ENCODE measurements around the gene CPNE4. TPM values are rescaled to one million over a fixed set of nuclear protein-coding genes. Genes with fewer than 3 reads are reported as not detected.

The CPNE4 gene
- total RNA-seq, 1 experiment from 2014 or later = 1.9 TPM

- Histone ChIP-seq H3K14ac (ENCODE audit: insufficient read depth, low read length) (no peak overlapping the region), H2BK20ac (ENCODE audit: low read depth, low read length, poor library complexity, severe bottlenecking) (no peak overlapping the region), H3K4me1 (ENCODE audit: insufficient read depth, low read length) (peaks cover 4% of the 10 kb centered on the region; the same call in 1 of the 2 replicates), H3K18ac (ENCODE audit: insufficient read length, low read depth, low read length) (no peak overlapping the region), H3K23ac (ENCODE audit: insufficient read length, low read depth, low read length) (no peak overlapping the region), H2BK15ac (ENCODE audit: low read depth, low read length) (no peak overlapping the region), H4K8ac (replicated peaks; ENCODE audit: insufficient read length, low read depth, low read length) (no peak overlapping the region), H3K56ac (ENCODE audit: insufficient read length, low read depth, low read length) (no peak overlapping the region), H2BK12ac (ENCODE audit: insufficient read length, low read depth, low read length) (no peak overlapping the region), H3K23me2 (ENCODE audit: insufficient read length, low read depth, low read length, poor library complexity, severe bottlenecking) (no peaks in the 10 kb centered on the region), H2AFZ (ENCODE audit: low read length) (no peak overlapping the region), H4K5ac (ENCODE audit: insufficient read length, low read depth, low read length) (no peak overlapping the region), H4K91ac (ENCODE audit: insufficient read length, low read depth, low read length) (no peak overlapping the region), H3K79me1 (ENCODE audit: insufficient read depth, low read depth, low read length, poor library complexity, severe bottlenecking) (no peaks in the 10 kb centered on the region), H3K4me2 (ENCODE audit: insufficient read depth, insufficient read length, low read length) (no peak overlapping the region), H3K9me3 (ENCODE audit: control insufficient read depth, low read depth, low read length) (no peaks in the 10 kb centered on the region), H2BK120ac (ENCODE audit: low read depth, low read length, poor library complexity, severe bottlenecking) (no peak overlapping the region), H3K9ac (ENCODE audit: extremely low read depth, insufficient read length, low read length) (no peak overlapping the region), H3K4ac (ENCODE audit: low read depth, low read length) (no peak overlapping the region), H3K79me2 (ENCODE audit: insufficient read depth, low read length) (no peaks in the 10 kb centered on the region), H2BK5ac (ENCODE audit: insufficient read length, low read length) (no peak overlapping the region), H2AK5ac (ENCODE audit: insufficient read length, low read length) (no peak overlapping the region), H3T11ph (ENCODE audit: low read length) (no peak overlapping the region), H4K20me1 (ENCODE audit: control insufficient read depth, insufficient read depth, insufficient read length) (no peaks in the 10 kb centered on the region), H3K27ac (ENCODE audit: insufficient read length, low read depth, low read length) (no peak overlapping the region), H3K27me3 (ENCODE audit: insufficient read depth, low read length) (no peaks in the 10 kb centered on the region)
- Mint-ChIP-seq H3K4me1 (peaks cover 36 to 39% of the 10 kb centered on the region in 2 experiments), H3K4me3 (no peak overlapping the region), H3K27ac (no peak overlapping the region), H3K36me3 (ENCODE audit: insufficient read depth in 1 of 3, low read depth in 3 of 3) (no peaks in the 10 kb centered on the region), H3K27me3 (ENCODE audit: low read depth) (no peaks in the 10 kb centered on the region), H3K9me3 (no peaks in the 10 kb centered on the region)
- TF ChIP-seq, protein P1, sequence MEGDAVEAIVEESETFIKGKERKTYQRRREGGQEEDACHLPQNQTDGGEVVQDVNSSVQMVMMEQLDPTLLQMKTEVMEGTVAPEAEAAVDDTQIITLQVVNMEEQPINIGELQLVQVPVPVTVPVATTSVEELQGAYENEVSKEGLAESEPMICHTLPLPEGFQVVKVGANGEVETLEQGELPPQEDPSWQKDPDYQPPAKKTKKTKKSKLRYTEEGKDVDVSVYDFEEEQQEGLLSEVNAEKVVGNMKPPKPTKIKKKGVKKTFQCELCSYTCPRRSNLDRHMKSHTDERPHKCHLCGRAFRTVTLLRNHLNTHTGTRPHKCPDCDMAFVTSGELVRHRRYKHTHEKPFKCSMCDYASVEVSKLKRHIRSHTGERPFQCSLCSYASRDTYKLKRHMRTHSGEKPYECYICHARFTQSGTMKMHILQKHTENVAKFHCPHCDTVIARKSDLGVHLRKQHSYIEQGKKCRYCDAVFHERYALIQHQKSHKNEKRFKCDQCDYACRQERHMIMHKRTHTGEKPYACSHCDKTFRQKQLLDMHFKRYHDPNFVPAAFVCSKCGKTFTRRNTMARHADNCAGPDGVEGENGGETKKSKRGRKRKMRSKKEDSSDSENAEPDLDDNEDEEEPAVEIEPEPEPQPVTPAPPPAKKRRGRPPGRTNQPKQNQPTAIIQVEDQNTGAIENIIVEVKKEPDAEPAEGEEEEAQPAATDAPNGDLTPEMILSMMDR (conservative IDR thresholded peaks at IDR 0.05) = peak; percentile 78
- no CpG with 5 or more reads among the region's 3 CpGs for WGBS (ENCODE audit: extremely low coverage, insufficient read length, low lambda C conversion rate)
- peak; percentile 48 for DNase-seq
These were observed 28.1 kb downstream of the CPNE4 start for GRCh38 chr3:132006605-132007204.
